ENCODE measurements around the gene TRIP11. TPM values are rescaled to one million over a fixed set of nuclear protein-coding genes. Genes with fewer than 3 reads are reported as not detected.

The TRIP11 gene
- total RNA-seq, 1 experiment from 2014 or later: 65.8 TPM

- H3K36me3 Mint-ChIP-seq (ENCODE audit: insufficient read depth, unreplicated experiment): peaks cover 77% of the 10 kb centered on the region
- H3K9me3 Mint-ChIP-seq (ENCODE audit: unreplicated experiment): no peaks in the 10 kb centered on the region
- BruUV-seq (replicated peaks): no TSS peak
- H3K4me1 Mint-ChIP-seq (ENCODE audit: insufficient read depth, unreplicated experiment): peaks cover 6% of the 10 kb centered on the region
- CTCF ChIA-PET: no interaction called here
- H3K4me3 Mint-ChIP-seq (ENCODE audit: unreplicated experiment): no peak overlapping the region
- H3K27ac Mint-ChIP-seq (ENCODE audit: low read depth, unreplicated experiment): no peak overlapping the region
- intact Hi-C loops (cut with micrococcal nuclease): no loop called here
- no peaks in the 10 kb centered on the region for H3K27me3 Mint-ChIP-seq (ENCODE audit: insufficient read depth, unreplicated experiment)
- DNase-seq (ENCODE audit: unreplicated experiment): no peak
- no peak for TF ChIP-seq CTCF (IDR thresholded peaks at IDR 0.05; ENCODE audit: unreplicated experiment)
- POLR2A ChIA-PET: interaction anchor here (0.9 kb wide), 1 partner anchor 16 kb away, joined by 3 read pairs; no protein-coding TSS in a partner anchor
Observed at GRCh38 chr14:92022036-92022435, 17.8 kb downstream of the TRIP11 start.

DNA sequence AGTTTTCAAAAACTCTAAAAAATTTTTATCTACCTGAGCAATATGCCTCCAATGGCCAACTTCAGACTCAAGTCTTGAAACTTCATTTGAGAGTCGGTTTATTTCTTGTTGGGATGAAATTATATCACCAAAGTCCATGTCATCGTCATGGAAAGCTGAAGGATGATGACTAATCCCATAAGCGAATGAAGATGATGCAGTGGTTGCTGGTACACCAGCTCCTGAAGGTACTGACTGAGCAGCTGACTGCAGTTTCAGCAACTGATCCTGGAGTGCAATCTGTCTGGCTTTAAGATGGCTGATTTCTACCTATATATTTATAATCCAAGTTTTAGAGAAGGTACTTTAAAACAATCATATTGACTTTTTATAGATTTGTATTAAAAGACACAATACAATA is 18.3 kb downstream of the TRIP11 start:
- peaks cover 3% of the 10 kb centered on the region for H3K4me1 Mint-ChIP-seq (ENCODE audit: insufficient read depth, unreplicated experiment)
- TF ChIP-seq CTCF (IDR thresholded peaks at IDR 0.05; ENCODE audit: unreplicated experiment): no peak
- no peak for DNase-seq (ENCODE audit: unreplicated experiment)
- no peaks in the 10 kb centered on the region for H3K27me3 Mint-ChIP-seq (ENCODE audit: insufficient read depth, unreplicated experiment)
- ChIA-PET CTCF (no interaction called here), POLR2A (interaction anchor here (0.9 kb wide), 1 partner anchor 16 kb away, joined by 3 read pairs; no protein-coding TSS in a partner anchor)
- intact Hi-C loops (cut with micrococcal nuclease): no loop called here
- H3K27ac Mint-ChIP-seq (ENCODE audit: low read depth, unreplicated experiment): no peak overlapping the region
- no peak overlapping the region for H3K4me3 Mint-ChIP-seq (ENCODE audit: unreplicated experiment)
- BruUV-seq (replicated peaks): no TSS peak
- peaks cover 77% of the 10 kb centered on the region for H3K36me3 Mint-ChIP-seq (ENCODE audit: insufficient read depth, unreplicated experiment)
- no peaks in the 10 kb centered on the region for H3K9me3 Mint-ChIP-seq (ENCODE audit: unreplicated experiment)

GRCh38 chr14:92014040-92014439 is 25.8 kb downstream of the TRIP11 start:
- H3K27ac Mint-ChIP-seq (ENCODE audit: low read depth, unreplicated experiment): no peak overlapping the region
- H3K9me3 Mint-ChIP-seq (ENCODE audit: unreplicated experiment): no peaks in the 10 kb centered on the region
- H3K36me3 Mint-ChIP-seq (ENCODE audit: insufficient read depth, unreplicated experiment): peaks cover 78% of the 10 kb centered on the region
- no peaks in the 10 kb centered on the region for H3K27me3 Mint-ChIP-seq (ENCODE audit: insufficient read depth, unreplicated experiment)
- CTCF ChIA-PET: no interaction called here
- no peak overlapping the region for H3K4me3 Mint-ChIP-seq (ENCODE audit: unreplicated experiment)
- no peaks in the 10 kb centered on the region for H3K4me1 Mint-ChIP-seq (ENCODE audit: insufficient read depth, unreplicated experiment)
- POLR2A ChIA-PET: no interaction called here
- TF ChIP-seq CTCF (IDR thresholded peaks at IDR 0.05; ENCODE audit: unreplicated experiment): no peak
- no peak for DNase-seq (ENCODE audit: unreplicated experiment)
- intact Hi-C loops (cut with micrococcal nuclease): no loop called here
- no TSS peak for BruUV-seq (replicated peaks)

- Mint-ChIP-seq H3K4me1 (ENCODE audit: insufficient read depth, unreplicated experiment) (no peaks in the 10 kb centered on the region), H3K9me3 (ENCODE audit: unreplicated experiment) (no peaks in the 10 kb centered on the region), H3K36me3 (ENCODE audit: insufficient read depth, unreplicated experiment) (peaks cover 75% of the 10 kb centered on the region), H3K4me3 (ENCODE audit: unreplicated experiment) (no peak overlapping the region), H3K27me3 (ENCODE audit: insufficient read depth, unreplicated experiment) (no peaks in the 10 kb centered on the region), H3K27ac (ENCODE audit: low read depth, unreplicated experiment) (no peak overlapping the region)
- CTCF ChIA-PET: interaction anchor here (0.5 to 1.6 kb wide), 2 partner anchors 15 to 755 kb away, joined by 3 to 11 read pairs; no protein-coding TSS in a partner anchor
- POLR2A ChIA-PET: interaction anchor here (0.8 to 1.1 kb wide), 3 partner anchors 8 to 28 kb away, joined by 3 to 6 read pairs (median 3); partner anchors contain the start of gene TRIP11
- no peak for DNase-seq (ENCODE audit: unreplicated experiment)
- intact Hi-C loops (cut with micrococcal nuclease): no loop called here
- no TSS peak for BruUV-seq (replicated peaks)
- TF ChIP-seq CTCF (IDR thresholded peaks at IDR 0.05; ENCODE audit: unreplicated experiment): no peak
Observed at GRCh38 chr14:92012121-92012748, 27.6 kb downstream of the TRIP11 start.

All from MCF 10A (cell line).